HG03095 (cell line): Measurements from ENCODE around the gene RNF207.

ENCODE experiments used
- ATAC-seq: cut with Tn5 transposase; IDR thresholded peaks from one replicate; pipeline ENCODE4 v1.9.1; 2021; ENCODE audit warnings: moderate library complexity; ENCODE audit not compliant: unreplicated experiment

RNF207 gene, protein sequence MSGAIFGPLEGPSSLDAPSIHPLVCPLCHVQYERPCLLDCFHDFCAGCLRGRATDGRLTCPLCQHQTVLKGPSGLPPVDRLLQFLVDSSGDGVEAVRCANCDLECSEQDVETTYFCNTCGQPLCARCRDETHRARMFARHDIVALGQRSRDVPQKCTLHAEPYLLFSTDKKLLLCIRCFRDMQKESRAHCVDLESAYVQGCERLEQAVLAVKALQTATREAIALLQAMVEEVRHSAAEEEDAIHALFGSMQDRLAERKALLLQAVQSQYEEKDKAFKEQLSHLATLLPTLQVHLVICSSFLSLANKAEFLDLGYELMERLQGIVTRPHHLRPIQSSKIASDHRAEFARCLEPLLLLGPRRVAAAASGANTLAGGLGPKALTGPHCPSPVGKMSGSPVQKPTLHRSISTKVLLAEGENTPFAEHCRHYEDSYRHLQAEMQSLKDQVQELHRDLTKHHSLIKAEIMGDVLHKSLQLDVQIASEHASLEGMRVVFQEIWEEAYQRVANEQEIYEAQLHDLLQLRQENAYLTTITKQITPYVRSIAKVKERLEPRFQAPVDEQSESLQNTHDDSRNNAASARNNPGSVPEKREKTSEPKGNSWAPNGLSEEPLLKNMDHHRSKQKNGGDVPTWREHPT

DNA sequence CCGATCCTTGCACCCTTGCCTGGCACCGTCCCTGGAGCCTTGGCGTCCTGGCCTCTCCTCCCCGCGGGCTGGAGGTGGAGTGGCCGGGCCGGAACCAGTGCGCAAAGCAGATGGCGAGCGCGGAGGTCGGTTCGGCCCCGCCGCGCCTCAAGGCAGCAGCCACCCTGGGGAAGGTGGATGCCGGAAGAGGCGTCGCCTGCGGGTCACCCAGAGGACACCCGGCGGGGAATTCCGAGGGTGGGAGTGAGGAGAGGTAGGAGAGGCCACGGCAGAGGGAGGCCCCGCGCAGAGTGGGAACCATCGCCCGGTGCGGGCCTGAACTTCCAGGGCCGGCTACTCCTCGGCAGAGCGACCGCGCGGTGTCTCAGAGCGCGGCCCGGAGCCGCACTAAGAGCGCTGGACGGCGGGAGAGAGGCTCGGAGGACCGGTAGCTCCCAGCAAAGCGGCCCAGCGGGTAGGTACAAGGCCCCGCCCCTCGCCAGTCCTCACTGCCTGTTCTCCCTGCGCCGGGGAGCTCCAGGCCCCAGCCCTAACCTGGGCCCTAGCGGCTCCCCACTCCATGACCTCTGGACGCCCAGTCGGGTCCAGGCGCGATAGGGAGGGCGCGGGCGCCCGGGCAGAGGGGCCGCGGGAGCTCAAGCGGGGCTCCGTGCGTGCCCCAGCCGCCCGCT is at the start of gene RNF207:
Gene RNF207 (plus strand): TSS at position 271 of the 671 bp plus-strand sequence. CDS start 417 bp downstream, outside the sequence.
- peak; percentile 44 for ATAC-seq

DNA sequence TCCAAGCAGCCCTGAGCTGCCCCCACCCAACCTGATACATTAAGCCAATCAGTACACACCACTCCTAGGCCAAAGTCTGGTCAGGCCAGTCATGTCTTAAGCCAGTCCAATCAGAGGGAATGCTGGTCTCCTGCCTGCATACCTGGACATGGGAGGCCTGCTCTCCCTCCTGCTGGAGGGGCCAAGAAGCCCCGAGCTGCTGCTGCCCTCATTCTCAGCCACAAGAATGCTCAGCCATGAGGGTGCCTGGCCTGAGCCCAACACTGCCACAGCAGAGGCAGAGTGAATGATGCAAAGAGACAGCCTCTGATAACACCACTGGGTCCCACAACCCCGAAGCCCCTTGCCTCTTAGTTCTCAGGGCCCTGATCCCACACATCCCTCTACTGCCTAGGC is 48.8 kb upstream of the RNF207 start:
- ATAC-seq = no peak

DNA sequence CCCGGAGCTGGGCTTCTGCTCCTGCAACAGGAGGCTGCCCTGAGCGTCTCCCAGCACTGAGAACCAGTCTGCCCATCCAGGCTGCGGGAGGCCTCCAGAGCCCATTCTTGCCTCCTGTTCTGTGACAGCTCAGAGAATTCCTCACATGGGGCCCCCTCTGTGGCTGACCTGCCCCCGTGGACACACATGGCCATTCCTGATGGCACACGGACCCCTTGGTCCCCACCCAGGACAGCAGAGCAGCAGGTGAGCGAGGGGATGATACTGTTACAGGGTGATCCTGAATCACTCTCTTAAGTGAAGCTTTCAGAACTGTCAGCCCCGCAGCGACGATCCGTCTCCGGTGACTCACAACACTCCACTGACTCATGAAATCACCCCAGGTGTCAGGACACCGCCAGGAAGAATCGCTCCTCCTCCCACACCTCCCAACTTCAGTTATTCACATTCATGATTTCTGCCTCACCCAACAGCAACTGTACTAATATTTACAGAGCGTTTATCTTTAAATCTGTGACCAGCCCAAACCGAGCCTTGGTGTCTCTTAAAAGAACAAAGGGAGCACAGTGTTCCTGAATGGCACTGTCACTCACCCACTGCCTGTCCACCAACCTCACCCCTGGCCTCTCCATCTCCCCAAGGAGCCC is 48.3 kb upstream of the RNF207 start:
- ATAC-seq = no peak

DNA sequence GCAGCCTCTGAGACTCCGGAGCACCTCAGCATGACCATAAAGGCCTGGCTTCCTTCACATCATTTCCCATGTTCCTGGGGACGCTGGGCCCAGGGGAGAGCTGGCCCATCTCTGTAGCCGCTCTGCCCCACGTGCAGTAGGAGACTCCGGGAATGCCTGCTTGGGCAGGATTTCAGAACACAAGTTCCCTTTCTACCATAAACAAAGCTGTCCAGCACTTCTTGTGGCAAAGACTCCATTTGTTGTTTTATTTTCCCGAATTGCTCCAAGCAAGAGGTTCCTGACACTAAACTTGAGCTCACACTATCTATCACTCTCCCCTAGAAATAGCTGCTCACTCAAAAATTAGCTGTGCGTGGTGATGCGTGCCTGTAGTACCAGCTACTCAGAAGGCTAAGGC is 47.7 kb upstream of the RNF207 start:
- ATAC-seq = no peak

DNA sequence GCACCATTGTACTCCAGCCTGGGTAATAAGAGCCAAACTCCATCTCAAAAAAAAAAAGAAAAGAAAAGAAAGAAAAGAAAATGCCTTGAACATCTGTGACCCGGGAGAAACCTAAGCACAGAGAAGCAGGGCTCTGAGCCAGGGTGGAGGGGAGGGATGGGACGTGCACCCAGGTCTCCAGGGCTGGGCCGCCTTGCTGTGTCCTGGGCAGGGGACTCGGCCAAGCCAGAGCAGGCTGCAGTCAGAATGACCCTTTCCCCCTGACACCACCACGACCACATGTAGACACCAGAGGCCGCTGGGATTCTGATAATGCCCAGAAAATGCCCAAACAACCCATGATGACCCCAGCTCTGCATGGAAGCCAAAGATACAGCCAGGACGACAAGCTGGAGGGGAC is 43.6 kb upstream of the RNF207 start:
- no peak for ATAC-seq

DNA sequence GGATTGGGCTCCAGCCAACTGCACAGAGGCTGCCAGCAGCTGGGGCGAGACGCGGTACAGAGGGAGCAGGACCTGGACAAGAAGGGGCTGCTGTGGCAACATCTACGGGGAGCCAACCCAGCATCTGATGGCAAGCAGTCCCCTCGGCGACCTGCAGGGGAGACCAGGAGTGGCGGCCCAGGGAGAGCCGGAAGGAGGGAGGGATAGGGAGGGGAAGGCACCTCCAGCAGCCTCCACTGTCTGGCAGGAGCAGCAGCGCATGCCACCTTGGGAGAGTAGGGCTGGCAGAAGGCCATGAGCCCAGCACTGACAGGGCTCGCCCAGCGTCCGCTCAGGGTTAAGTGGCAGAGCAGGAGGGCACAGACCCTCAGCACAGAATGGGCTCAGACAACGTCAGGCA is 43.1 kb upstream of the RNF207 start:
- no peak for ATAC-seq

DNA sequence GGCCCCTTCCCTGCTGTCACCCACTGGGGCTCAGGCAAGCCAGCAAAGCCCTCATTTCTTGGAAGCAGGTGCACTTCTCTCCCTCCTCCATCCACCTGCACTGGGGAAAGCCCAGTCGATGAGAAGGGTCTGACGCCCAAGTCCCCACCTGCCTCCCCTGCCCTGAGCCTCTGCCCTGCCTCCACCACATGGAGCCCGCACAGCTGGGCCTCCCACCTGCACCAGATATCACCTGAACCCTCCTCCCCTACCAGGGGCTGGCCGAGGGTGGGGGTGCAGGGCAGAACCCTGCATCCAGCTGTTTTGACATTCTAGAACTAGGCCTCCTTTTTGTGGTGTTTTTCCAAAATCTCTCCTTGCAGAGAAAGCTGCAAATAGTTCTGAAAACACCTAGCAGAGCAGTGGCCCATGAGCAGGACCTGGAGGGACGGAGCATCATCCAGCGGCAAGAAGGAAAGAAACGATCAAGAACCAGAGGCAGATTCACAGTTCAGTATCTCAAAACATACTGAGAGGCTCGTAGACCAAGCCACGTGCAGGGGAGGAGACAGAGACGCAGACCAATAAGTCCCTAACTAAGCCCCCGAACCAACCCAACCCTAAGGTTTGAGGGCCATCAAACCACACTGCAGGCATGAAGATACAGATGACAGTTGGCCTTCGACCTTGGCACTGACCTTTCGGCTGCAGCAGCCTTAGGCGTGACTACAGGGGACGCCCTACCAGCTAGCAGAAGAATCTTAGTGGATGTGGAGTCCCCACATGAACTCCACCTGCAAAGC is 42.5 kb upstream of the RNF207 start:
- no peak for ATAC-seq

DNA sequence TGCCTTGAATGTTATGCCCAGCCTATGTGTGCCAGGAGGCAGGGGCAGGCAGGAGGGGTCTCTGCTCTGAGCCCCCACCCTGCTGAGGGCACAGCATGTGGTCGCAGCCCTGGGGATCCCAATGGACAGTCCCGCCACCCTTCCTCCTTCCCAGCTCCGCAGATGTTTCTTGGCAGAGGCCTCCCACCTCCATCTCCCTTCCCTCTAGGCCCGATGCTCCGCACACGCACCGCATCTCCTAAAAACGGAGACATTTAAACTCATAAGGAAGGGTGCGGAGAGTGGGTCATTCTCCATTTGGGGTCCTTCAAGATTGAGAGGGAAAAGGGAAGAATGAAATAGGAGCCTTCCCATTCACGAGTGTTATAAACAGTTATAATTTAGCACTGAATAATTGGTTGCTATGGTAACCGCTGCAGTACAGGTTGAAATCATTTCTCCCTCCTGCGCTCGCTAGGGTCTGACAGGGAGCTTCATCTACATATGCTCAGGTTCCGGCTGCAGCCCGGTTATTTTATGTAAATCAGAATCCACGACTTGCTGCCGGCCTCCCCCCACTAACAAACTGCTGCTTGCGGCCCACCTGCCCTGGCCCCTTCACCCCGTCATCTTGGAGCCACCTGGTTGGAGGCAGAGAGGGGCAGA is 41.8 kb upstream of the RNF207 start:
- no peak for ATAC-seq

DNA sequence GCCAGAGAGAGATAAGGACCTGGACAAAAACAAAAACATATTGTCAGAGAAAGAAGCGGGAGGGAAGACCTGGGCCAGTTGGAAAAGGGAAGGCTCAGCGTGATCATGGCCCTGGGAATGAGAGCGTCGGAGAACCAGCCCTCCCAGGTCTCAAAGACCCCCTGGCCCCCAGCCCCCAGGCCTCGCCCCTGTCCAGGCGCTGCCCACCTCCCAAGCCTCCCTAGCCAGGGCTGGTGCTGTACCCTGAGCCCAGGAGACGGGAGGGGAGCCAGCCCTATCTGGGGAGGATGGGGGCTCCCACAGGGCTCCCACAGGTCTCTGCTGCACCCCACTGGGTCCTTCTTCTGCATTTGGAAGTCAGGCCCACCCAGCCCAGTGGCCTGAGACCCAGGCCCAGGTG is 40.9 kb upstream of the RNF207 start:
- ATAC-seq = no peak

DNA sequence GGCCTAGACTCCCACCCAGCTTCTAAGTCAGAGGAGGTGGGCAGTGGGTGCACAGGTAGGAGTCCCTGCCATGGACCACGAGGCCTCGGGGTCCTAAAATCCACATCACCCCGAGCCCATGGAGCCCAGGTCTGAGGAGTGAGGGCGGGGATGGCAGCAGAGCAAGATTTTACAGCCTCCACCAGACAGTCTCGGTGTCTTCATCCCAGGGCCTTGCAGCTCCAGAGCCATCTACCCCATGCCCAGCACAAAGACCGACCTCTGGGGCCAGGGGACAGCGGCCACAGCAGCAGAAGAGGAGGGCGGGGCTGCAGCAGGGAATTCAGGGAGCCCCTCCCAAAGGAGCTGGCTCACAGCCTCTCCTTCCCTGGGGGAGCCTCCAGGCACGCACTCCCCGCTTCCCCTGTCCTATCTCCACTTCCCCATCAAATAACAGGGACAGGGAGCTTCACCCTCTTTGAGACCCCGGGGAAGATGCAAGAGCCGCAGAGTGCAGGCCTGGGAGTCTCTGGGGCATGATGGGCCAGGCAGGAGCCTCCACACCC is 40.4 kb upstream of the RNF207 start:
- no peak for ATAC-seq

DNA sequence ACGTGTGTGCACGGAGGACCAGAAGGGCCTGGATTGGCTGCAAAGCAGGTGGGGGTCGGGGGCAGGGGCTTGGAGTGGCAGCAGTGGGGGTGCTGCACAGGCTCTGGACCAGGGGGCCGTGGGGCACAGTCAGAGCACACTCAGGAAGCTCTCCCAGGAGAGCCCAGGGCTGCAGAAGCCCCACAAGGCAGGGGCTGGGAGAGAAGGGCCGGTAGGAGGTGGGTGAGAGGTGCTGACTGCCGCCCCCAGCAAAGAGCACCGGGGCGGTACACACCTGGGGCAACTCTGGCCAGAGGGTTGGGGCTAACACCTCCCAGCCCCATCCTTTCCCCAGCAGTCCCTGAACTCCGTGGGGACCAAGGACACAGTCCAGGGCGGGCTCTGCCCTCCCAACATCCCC is 39.7 kb upstream of the RNF207 start:
- ATAC-seq = no peak

DNA sequence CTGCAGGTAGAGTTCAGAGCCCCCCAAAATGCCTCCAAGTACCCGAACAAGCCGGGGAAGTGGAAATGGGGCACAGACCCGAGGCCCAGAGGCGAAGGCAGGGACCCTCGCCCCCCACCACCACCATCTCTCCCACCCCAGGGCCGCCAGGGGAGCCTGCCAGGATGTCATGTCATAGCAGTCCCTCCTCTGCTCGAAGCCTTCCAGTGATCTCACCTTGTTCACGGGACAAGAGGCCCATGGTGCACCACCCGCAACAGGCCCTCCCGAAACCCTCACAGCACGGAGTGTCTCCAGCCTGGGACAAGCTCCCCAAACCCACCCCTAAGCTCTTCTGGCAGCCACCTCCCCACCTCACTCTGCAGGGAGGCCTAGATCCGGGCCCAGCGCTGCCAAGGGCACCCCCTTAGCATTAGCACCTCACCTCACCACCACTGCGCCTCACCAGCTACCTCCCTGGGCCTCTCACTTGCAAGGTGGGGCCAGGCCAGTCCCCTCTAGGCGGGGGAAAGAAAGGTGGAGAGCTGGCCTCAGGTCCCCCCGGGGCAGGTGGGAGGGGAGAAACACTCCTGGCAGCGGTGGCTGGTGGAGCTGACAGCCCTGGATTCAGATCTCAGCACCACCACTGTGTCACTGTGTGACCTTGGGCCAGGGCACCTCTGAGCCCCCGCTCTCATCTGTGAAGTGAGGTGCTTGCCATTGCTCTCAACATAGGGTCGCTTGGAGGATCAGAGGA is 39.1 kb upstream of the RNF207 start:
- no peak for ATAC-seq

DNA sequence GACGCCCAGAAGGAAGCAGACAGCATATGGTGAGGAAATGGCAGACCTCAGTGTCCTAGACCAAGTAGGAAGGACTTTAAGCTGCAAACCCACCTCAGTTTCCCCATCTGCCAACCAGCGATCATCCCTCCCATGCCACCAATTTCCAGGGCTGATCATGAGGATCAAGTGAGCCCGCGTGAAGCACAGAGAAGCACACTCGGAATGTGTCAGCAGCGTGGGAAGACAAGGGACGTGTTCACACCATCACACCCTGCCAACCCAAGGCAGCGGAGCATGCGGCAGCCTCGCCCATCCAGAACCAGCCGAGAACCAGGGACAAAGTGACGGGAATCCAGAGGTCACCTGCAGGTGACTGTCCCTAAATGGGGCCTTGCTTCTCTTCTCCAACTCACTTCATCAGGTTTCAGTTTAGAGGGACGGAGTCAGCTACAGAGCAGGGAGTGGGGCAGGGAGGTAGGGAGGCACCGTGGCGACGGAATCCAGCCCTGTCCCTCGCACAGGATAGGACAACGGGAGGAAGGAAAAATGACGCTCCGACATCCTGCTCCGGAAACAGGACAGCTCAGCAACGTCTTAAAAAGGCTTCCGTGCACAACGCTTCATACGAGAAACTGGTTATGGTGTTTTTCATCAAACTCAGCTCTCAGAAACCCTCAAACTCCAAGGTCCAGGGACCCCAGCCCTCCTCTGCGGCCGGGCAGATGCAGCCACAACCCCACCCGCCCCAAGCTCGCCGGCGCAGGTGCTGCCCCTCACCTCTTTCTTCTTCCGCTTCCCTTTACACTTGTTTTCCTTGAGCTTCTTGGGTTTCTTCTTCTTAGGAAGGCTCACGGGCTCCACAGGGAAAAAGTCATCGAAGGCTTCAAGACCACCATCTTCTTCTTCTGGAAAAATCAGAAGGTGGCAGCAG is 38.3 kb upstream of the RNF207 start:
- no peak for ATAC-seq

DNA sequence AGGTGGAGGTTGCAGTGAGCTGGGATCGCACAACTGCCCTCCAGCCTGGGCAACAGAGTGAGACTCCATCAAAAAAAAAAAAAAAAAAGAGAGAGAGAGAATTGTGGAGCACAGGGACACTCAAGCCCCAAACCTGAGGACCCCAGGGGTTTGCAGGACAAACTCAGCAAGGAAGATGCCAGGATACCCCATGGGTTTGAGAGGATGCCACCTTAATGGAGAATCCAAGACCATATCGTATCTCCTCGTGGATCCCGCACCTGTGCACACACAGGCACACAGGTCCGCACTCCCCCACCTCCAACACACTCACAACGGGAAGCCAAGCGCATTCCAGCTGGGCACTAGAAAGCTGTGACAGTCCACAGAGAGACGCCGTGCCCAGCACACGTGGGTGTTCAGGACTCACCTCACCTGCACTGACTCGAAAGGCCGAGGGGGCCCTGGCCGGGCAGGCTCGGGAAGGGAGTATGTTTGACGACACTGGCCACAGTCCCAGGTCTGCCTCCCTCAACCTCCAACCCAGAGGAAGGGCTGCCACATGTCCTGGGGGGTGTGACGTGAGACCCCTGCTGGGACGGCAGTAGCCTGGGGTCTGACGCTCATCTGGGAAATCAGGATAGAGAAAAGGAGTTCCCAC is 36.9 kb upstream of the RNF207 start:
- ATAC-seq = no peak

DNA sequence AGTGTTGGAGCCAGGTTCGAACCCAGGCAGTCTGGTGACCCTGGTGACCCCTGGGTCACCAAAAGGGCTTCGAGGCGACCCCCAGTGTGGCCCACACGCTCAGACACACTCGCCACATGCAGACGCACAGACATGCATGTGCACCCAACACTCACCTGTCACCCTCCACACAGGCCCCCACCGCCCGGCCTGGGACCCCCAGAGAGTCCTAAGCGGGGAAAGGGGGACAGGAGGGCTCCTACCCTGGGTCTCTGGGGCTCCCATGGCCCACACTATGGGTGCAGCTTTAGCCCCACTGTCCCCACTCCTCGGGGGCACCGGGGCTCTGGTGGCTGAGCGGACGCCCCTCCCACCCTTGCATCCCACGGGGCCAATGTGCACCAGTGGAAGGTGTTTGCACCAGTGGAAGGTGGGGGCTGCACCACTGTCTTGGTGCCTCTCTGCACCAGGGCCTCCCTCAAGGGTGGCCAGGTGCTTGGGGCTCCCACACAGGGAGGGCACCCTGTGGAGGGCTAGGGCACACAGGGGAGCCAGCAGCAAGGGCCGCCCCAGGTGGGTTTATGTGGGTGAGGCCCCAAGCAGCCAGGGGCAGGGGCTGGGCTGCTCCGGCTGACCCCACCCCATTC is 35.7 kb upstream of the RNF207 start:
- ATAC-seq = no peak

DNA sequence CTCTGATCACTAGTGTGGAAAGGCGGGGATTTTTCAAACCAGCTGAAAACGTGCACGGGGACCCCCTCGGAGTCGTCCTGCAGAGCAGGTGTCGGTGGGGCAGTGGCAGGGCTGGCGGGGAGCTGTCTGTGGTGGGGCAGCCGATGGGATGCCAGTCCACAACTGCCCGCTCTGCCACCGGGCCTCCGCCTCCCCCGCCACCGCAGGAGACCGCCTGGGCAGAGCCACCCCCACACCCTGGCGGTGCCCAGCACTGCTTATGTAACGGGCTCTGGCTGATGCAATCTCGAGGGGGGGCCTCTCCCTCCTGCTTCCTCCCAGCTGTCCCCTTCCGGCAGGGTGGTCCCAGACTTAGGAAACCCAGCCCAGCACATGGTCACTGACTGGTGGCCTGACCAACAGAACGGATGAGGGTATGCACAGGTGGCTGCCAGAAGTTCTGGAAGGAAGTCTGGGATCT is 35.1 kb upstream of the RNF207 start:
- ATAC-seq = no peak

DNA sequence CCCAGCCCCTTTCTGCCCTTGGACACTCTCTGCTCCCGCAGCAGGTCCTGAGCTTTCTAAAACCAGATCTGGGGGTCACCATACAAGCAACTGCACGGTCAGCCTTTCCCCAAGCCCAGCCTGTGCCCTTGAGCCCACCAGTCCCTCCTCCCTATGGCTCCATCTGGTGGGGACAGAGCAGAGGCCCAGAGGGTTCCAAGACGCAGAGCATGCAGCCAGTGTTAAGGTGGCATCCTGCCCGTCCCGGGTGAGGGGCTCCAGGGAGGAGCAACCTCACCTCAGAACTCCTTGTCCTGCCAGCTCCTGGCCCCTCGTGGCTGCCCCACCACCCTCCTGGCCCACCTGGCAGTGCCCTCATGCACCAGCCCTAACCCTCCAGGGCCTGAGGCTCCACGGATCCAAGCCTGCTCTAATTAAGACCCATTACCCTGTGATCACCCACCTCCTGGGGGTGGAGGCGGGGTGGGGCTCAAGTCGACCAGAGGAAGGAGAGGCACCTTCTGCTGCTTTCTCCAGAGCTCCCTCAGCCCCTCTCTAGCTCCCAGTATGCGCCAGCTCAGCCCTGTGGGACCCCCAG is 34.3 kb upstream of the RNF207 start:
- no peak for ATAC-seq
